HG03565 (cell line): ENCODE measurements around the gene IMPDH2.

Source experiments
- ATAC-seq: cut with Tn5 transposase; IDR thresholded peaks from one replicate; pipeline ENCODE4 v1.9.1; 2021; ENCODE audit warnings: mild to moderate bottlenecking, moderate library complexity; ENCODE audit not compliant: unreplicated experiment

The IMPDH2 gene

DNA sequence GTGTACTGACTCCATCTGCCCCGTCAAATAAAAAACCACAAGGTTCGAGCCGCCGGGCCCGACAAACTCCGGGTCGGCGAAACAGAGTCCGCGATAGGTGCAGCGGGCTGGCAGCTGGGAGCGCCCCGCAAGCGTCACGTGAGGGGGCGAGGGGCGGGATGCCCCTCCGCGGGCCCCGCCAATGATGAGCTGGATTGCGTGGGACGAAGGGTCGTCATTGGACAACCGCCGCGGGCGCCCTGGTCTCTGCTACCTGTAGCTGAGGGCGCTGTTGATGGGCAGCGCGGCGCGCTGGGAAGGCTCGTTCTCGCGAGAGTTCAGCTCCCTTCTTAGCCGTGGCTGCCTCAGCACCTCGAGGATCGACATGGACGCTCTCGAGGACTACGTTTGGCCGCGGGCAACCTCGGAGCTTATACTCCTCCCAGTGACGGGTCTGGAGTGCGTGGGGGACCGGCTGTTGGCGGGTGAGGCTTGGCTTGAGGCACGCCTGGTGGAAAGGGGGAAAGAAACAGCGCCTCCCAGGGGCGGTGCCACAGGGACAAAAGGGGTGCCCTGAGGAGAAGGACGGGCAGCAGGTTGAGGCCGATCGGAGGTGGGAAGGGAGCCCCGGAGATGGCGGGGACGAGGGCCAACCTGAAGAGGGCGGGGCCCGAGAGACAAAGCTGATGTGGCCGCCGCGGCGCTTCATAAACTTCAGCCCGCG is 22.0 kb downstream of the IMPDH2 start, which contains the start of gene WDR6:
WDR6 (plus strand) TSS at position 324 of the 703 bp plus-strand sequence; CDS start at position 365, 41 bp downstream.
- ATAC-seq = peak; percentile 85

DNA sequence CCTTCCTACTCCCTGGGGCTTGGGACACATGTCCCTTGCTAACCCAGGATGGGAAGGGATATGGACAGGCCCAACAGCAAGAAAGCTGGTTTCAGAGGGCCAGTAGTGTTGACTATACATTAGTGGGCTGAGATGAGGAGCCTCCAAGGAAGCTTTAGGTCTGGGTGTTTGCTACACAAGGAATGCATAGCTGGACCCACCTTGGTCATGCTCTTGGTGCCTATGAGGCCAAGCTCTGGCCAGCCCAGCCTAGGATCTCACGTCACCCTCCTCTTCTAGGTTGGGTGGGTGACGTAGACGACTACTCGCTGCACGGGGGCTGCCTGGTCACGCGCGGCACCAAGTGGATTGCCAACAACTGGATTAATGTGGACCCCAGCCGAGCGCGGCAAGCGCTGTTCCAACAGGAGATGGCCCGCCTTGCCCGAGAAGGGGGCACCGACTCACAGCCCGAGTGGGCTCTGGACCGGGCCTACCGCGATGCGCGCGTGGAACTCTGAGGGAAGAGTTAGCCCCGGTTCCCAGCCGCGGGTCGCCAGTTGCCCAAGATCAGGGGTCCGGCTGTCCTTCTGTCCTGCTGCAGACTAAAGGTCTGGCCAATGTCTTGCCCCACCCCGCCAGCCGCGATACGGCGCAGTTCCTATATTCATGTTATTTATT is 22.7 kb downstream of the IMPDH2 start:
- no peak for ATAC-seq

DNA sequence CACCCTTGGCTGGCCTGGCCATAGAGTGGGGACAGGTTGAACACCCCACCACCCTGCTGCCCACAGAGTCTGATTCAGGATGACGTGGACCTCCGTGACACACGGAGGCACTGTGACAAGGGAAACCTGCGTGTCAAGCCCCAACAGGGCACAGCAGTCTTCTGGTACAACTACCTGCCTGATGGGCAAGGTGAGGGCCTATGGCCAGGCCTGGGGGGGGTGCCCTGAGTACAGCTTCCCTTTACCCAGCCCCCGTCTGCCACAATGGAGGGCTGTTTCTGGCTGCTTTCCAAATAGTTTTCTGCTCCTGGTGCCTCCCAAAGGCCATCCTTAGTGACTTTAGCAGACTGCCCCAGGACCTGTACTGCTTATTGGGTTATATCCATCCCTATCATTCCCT is 23.2 kb downstream of the IMPDH2 start:
- no peak for ATAC-seq

- ATAC-seq = no peak
These were observed 23.9 kb downstream of the IMPDH2 start for GRCh38 chr3:49005303-49005680.

DNA sequence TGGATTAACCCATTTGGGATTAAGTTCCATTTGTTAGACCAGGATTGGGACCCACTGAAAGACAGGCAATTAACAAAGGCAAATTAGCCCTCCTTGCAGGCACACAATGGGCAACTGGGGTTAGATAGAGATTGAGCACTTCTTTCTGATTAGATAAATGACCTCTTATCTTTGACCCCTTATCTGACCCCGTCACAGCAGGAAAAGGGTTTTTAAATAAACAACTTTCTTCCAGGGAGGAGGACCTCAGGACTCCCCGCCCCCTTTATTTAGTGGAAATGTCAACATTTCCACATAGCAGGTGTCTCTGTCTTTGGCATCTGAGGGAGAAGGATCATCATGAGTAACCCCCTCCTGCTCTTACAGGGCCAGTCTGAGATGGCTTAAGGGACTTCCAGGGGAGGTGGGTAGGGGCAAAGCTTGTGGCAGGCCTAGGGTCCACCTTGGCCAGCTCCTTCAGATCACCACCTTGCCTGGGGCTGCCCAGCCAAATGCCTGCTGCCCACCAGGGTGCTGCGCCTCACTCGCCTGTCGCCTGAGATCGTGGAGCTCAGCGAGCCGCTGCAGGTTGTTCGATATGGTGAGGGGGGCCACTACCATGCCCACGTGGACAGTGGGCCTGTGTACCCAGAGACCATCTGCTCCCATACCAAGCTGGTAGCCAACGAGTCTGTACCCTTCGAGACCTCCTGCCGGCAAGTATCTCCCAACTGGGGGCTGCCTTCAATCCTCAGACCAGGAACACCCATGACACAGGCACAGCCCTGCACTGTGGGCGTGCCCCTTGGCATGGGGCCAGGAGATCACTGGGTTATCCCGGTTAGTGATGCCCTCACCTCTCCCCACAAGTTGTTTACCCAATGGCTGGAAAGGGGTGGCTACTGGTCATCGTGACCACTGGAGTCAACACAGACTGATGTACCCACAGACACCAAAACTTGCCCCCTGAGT is 24.6 kb downstream of the IMPDH2 start:
- ATAC-seq = no peak

GRCh38 chr3:49001155-49001554 is 28.0 kb downstream of the IMPDH2 start:
- no peak for ATAC-seq

DNA sequence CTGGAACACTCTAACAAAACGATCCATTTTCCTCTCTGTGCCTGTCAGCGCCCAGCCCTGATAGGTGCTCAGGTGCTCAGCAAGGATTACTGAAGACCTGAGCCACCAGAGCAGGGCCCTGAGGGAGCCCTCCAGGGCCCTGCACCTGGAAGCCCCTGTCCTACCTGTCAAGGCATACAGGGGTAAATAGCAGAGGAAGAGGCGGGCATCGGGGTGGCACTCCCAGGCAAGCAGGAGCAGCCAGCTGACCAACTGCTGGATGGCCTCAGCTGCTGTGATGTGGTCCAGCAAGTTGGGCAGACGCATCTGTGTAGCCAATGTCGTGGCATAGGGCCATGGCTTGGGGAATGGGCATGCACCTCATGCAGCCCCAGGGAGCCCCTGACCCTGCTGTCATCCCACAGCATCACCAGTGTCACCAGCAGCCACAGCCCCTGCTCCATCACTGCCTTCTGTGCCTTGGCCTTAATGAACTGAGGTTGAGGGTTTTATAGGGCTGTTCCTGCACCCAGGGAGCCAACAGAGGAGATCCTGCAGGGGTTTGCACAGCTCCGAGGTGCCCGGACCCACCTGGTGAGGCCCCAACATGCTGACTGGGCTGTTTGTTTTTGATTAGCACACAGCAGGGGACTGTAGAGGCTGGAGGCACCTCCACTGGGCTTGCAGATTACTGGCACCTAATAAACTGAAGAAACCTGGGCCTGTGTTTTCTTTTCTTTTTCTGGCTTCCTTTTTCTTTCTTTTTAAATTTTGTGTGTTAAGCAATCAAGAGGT is 29.9 kb downstream of the IMPDH2 start:
- no peak for ATAC-seq

- ATAC-seq = no peak
These were observed 31.2 kb downstream of the IMPDH2 start for GRCh38 chr3:48997714-48998637.

GRCh38 chr3:48997102-48997635 is 32.0 kb downstream of the IMPDH2 start:
- ATAC-seq = no peak

DNA sequence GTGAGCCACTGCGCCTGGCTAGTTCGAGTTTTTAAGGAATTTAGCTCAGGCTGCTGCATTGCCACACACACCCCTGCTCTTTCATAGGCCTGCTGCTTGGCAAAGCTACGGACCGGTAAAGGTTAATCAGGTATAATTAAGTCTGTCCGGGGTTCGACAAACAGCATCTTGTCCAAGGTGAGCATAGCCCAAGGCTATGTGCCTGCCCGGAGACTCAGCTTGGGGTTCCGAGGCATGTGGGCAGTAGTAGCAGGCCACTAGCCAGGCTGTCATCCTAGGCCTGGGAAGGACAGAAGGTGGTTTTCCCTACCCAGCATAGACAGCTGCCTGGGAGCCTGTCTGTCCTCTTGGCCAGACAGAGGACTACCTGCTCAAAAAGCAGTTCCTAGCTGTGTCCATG is 32.6 kb downstream of the IMPDH2 start:
- ATAC-seq = no peak

- ATAC-seq = no peak
These were observed 35.4 kb downstream of the IMPDH2 start for GRCh38 chr3:48993834-48994233.

DNA sequence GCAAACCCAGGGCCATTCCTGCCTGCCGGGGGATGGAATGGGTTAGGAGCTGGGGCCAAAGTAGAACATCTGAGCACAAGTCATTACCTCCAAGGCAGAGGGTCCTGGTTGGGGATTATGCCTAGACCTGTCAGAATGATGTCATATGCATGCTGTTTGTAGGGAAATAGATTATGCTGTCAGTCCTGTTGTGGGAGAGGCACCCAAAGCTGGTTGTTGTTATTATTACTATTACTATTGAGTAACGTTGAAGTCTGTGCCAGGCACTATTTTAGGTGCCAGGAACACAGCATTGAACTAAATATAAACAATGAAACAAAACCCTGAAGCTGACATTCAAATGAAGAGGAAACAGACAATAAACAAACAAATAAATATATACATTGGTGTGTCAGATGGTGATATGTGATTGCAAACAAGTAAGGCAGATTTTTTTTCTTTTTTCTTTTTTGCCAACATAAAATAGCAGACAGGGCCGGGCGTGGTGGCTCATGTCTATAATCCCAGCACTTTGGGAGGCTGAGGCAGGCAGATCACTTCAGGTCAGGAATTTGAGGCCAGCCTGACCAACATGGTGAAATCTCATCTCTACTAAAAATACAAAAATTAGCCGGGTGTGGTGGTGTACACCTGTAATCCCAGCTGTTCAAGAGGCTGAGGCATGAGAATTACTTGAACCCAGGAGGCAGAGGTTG is 37.2 kb downstream of the IMPDH2 start:
- ATAC-seq = no peak

DNA sequence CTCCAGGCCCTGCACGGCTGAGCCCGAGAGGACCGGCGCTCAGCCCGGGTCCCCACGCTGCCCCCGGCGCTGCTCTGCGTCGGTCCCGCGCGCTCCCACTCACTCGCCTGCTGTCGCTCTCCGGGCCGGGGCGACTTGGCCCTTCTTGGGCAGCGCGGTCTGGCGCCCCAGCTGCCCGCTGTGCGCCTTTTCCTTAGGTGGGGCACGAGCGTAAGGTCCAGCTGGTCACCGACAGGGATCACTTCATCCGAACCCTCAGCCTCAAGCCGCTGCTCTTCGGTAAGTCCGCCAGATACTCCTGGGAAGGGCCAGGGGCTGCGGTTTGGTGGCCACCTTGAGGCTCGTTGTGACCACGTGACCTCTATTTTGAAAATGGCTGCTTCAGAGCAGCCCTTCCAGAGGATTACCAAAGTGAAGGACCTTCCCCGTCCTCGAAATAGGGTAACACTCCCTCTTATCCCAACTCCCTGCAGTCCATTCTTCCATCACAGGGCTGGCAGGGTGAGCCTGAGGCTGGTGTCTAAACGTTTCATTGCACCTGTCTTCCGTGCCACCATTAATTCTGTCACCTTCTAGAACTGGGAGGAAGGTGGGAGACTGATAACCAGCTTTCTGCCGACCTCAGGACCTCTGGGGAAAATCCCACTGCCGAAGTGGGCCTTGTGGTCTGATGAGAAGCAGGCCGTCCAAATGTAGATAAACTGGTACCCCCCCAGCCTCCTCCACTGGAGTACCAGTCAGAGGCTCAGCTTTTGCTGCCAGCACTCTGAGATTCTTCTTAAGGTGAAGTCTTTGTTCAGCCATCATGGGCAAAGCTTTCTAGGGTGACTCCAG is 38.3 kb downstream of the IMPDH2 start:
- no peak for ATAC-seq

DNA sequence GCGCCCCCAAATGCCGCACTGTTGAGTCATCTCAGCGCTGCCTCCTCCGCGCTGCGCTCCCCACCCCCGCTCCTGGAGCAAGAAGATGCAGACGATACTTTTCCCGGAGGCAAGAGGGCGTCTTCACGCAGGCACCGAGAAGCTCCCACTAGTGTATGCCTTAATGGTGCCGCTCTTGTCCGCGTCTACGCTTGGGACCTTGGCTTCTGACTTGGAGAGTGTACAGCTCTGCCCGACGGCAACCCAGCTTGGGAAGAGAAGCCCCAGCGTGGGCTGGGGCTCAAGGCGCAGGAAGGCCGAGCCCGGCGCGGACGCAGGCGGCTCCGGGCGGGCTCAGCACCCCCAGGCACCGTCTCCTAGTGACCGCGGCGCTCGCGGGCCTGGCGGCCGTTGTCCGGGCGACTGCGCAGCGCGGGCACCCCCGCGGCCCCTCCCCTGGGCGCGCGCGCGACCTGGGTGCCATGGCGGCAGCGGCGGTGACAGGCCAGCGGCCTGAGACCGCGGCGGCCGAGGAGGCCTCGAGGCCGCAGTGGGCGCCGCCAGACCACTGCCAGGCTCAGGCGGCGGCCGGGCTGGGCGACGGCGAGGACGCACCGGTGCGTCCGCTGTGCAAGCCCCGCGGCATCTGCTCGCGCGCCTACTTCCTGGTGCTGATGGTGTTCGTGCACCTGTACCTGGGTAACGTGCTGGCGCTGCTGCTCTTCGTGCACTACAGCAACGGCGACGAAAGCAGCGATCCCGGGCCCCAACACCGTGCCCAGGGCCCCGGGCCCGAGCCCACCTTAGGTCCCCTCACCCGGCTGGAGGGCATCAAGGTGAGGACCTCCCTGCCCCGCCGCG is 39.2 kb downstream of the IMPDH2 start, which contains the start of gene P4HTM:
P4HTM (plus strand) TSS at position 446 of the 840 bp plus-strand sequence; CDS start at position 462, 16 bp downstream.
- ATAC-seq = no peak

DNA sequence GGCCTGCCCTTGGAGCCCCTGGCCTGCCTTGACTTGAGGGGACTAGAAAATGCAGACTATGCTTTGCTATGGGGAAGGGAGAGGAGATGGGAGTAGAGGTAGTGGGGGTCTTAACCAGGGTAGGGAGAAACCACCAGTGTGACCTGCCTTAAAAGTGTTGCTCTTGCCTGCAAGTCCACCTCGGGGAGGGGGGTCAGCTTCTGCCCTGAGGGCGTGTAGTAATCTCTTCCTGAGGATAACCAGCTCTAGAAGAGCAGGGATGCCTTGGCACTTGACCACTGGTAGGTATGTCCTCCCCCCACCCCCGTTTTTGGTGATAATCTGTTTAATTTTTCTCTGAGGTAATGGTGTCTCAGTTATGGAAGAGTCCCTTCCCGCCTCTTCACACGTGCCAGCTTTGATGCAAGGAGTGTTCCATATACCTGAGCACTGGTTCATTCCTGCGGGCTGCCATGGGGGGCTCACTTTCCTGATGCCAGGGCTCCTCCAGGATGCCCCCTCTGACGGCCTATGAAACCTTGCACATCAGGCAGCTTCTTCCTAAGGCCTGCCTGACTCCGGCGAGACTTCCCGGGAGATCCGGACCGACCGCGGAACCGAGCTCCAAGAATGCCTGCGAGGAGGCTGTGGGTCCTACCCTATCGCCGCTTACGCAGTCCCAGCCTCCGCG is 39.9 kb downstream of the IMPDH2 start:
- ATAC-seq = no peak

- ATAC-seq = no peak
These were observed 43.3 kb downstream of the IMPDH2 start for GRCh38 chr3:48985831-48986376.
